NCI-H345 treated with DMSO at 0.1 percent for 48 hours (cell line): Measurements from ENCODE around the gene ANKRD24.
"Not testable (repeated sequence)": the region's sequence is repeated elsewhere in the genome, so short reads cannot be mapped to it uniquely, and the experiment has no call there.

Source experiments
- DNase-seq: peaks from one replicate; lab custom pipeline; 2025; ENCODE audit not compliant: unreplicated experiment; lab: John Stamatoyannopoulos, UW

ANKRD24 gene

GRCh38 chr19:4182084-4182810, at the start of gene ANKRD24, which contains the start of gene SIRT6:
Gene ANKRD24, plus strand, starts transcription at chr19:4182689. Its CDS starts 3,737 bp downstream, at chr19:4186426.
Gene SIRT6, minus strand, starts transcription at chr19:4182563. Its CDS starts 24 bp downstream, at chr19:4182539.
- peak; percentile 86 for DNase-seq

- no peak for DNase-seq
Observed at GRCh38 chr19:4134351-4134750, 48.1 kb upstream of the ANKRD24 start.

GRCh38 chr19:4135386-4135785, 47.1 kb upstream of the ANKRD24 start:
- not testable (repeated sequence) for DNase-seq

- no peak for DNase-seq
Observed at GRCh38 chr19:4136680-4137088, 45.8 kb upstream of the ANKRD24 start.

- no peak for DNase-seq
Observed at GRCh38 chr19:4138445-4138844, 44.0 kb upstream of the ANKRD24 start.

GRCh38 chr19:4139614-4140236, 42.8 kb upstream of the ANKRD24 start:
- peak; percentile 42 for DNase-seq

- peak; percentile 36 for DNase-seq
Observed at GRCh38 chr19:4140237-4140711, 42.2 kb upstream of the ANKRD24 start.

GRCh38 chr19:4142916-4143315, 39.6 kb upstream of the ANKRD24 start:
- DNase-seq: not testable (repeated sequence)

- DNase-seq: no peak
Observed at GRCh38 chr19:4144666-4145249, 37.7 kb upstream of the ANKRD24 start.

GRCh38 chr19:4149518-4150288, 32.8 kb upstream of the ANKRD24 start:
- no peak for DNase-seq

GRCh38 chr19:4151623-4152022, 30.9 kb upstream of the ANKRD24 start:
- no peak for DNase-seq

GRCh38 chr19:4152241-4152998, 30.1 kb upstream of the ANKRD24 start:
- DNase-seq: no peak

- DNase-seq: no peak
Observed at GRCh38 chr19:4154571-4155312, 27.7 kb upstream of the ANKRD24 start.

GRCh38 chr19:4157164-4157563, 25.3 kb upstream of the ANKRD24 start:
- no peak for DNase-seq

- not testable (repeated sequence) for DNase-seq
Observed at GRCh38 chr19:4157971-4158370, 24.5 kb upstream of the ANKRD24 start.

GRCh38 chr19:4161415-4162077, 20.9 kb upstream of the ANKRD24 start:
- no peak for DNase-seq

- no peak for DNase-seq
Observed at GRCh38 chr19:4164262-4164661, 18.2 kb upstream of the ANKRD24 start.

GRCh38 chr19:4171676-4172075, 10.8 kb upstream of the ANKRD24 start:
- DNase-seq: no peak

GRCh38 chr19:4172861-4173473, 9.5 kb upstream of the ANKRD24 start:
- DNase-seq: no peak
